Ishikawa (cell line): Measurements from ENCODE around the gene RARA.

ENCODE experiments used
- CREB1 ChIP-seq: IDR thresholded peaks from 2 replicates; pipeline ENCODE4 v1.6.1; 2012; ENCODE audit warnings: low read depth
- EGR1 ChIP-seq: IDR thresholded peaks from 2 replicates; pipeline ENCODE4 v1.6.1; 2012
- EP300 ChIP-seq: IDR thresholded peaks from 2 replicates; pipeline ENCODE4 v1.6.1; 2012; ENCODE audit warnings: borderline replicate concordance
- FOXM1 ChIP-seq: IDR thresholded peaks from 2 replicates; pipeline ENCODE4 v1.6.1; 2012; ENCODE audit warnings: low read depth, borderline replicate concordance
- NFIC ChIP-seq: IDR thresholded peaks from 2 replicates; pipeline ENCODE4 v1.6.1; 2012
- REST ChIP-seq: IDR thresholded peaks from 2 replicates; pipeline ENCODE4 v1.6.1; 2012; ENCODE audit warnings: low read depth, mild to moderate bottlenecking
- YY1 ChIP-seq: IDR thresholded peaks from 2 replicates; pipeline ENCODE4 v1.6.1; 2012; ENCODE audit warnings: low read depth
- TF ChIP-seq, protein P1 (sequence below): IDR thresholded peaks from 2 replicates; pipeline ENCODE4 v1.6.1; 2012
- TF ChIP-seq, protein P2 (sequence below): IDR thresholded peaks from 2 replicates; pipeline ENCODE4 v1.6.1; 2012

DNA sequence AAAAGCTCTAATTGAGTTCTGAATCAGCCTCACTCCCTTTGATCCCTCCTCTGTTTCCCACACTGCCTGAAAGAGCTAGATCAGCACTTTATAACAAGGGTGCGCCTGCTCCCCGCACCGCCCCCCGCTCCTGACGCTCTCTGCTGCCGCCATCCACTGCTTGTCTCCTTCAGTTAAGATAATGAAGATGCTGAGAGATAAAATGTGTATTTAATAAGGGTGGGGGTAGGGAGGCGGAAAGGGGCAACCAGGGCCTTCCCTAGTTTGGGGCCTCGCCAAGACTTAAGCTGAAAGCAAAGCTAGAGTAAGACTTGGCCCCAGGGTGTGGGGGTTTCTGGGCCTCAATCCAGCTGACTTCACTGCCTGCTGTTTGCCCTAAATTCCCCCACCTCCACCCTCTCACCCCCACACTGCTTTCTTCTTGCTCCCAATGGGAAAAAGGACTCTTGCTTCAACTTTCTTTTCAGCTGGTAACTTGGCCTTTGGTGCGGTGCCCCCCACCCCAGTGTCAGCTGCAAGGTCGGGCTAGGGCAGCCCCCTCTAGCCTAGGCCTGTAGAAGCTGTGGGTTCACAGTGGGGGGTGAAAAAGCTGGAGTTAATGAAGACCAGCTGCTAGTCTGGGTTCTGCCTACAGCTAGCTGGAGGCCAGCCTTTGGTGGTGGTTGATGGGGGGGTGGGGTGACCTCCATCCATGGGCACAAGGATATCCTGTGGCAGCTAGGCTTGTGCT, 1.8 kb upstream of the RARA start:
- TF ChIP-seq REST = no peak
- no peak for TF ChIP-seq EP300
- TF ChIP-seq, protein P1, sequence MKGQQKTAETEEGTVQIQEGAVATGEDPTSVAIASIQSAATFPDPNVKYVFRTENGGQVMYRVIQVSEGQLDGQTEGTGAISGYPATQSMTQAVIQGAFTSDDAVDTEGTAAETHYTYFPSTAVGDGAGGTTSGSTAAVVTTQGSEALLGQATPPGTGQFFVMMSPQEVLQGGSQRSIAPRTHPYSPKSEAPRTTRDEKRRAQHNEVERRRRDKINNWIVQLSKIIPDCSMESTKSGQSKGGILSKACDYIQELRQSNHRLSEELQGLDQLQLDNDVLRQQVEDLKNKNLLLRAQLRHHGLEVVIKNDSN = no peak
- TF ChIP-seq YY1 = no peak
- TF ChIP-seq CREB1 = no peak
- TF ChIP-seq FOXM1 = no peak
- TF ChIP-seq EGR1 = no peak
- no peak for TF ChIP-seq NFIC
- TF ChIP-seq, protein P2, sequence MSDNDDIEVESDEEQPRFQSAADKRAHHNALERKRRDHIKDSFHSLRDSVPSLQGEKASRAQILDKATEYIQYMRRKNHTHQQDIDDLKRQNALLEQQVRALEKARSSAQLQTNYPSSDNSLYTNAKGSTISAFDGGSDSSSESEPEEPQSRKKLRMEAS = no peak
